OCI-LY3 (cell line): Measurements from ENCODE around the gene GARIN5B.

Source experiments
- CTCF ChIP-seq: fragments of 200-600, 300-600 bp; sonication (generic); IDR thresholded peaks from 2 replicates; pipeline ENCODE4 v1.5.1; 2014; ENCODE audit warnings: antibody characterized with exemption, low read length, low read depth
- EZH2phosphoT487 ChIP-seq: fragments of 200-600 bp; shearing (Covaris generic); IDR thresholded peaks from 2 replicates; pipeline ENCODE4 v1.6.1; 2018; ENCODE audit warnings: antibody characterized with exemption, mixed run types, low read depth

GRCh38 chr19:55362174-55362989, 678 bp downstream of the GARIN5B start:
- TF ChIP-seq EZH2phosphoT487 (no peak), CTCF (no peak)
